ENCODE data around the gene RBM48.

Gene RBM48

GRCh38 chr7:92487804-92488203 lies 40.8 kb upstream of the RBM48 start:
- ATAC-seq (ENCODE audit: low read depth) (no peak), DNase-seq (ENCODE audit: low spot score) (no peak)
- Histone ChIP-seq H3K9me3 (ENCODE audit: severe bottlenecking) (no peaks in the 10 kb centered on the region), H3K27me3 (ENCODE audit: insufficient read depth, poor library complexity, severe bottlenecking) (no peaks in the 10 kb centered on the region), H3K4me1 (ENCODE audit: insufficient read depth, poor library complexity, severe bottlenecking) (no peaks in the 10 kb centered on the region), H3K36me3 (ENCODE audit: low read depth) (peaks cover 62% of the 10 kb centered on the region), H3K27ac (ENCODE audit: poor library complexity, severe bottlenecking) (no peak overlapping the region), H3K4me3 (ENCODE audit: severe bottlenecking) (no peak overlapping the region)
- no peak for TF ChIP-seq CTCF (IDR thresholded peaks at IDR 0.05; ENCODE audit: poor library complexity, severe bottlenecking)

- no peak overlapping the region for H3K4me3 ChIP-seq (ENCODE audit: severe bottlenecking)
- no peaks in the 10 kb centered on the region for H3K27me3 ChIP-seq (ENCODE audit: insufficient read depth, poor library complexity, severe bottlenecking)
- no peaks in the 10 kb centered on the region for H3K9me3 ChIP-seq (ENCODE audit: severe bottlenecking)
- DNase-seq (ENCODE audit: low spot score) (no peak), ATAC-seq (ENCODE audit: low read depth) (no peak)
- H3K36me3 ChIP-seq (ENCODE audit: low read depth) = peaks cover 81% of the 10 kb centered on the region
- no peak for TF ChIP-seq CTCF (IDR thresholded peaks at IDR 0.05; ENCODE audit: poor library complexity, severe bottlenecking)
- H3K4me1 ChIP-seq (ENCODE audit: insufficient read depth, poor library complexity, severe bottlenecking) = no peaks in the 10 kb centered on the region
- no peak overlapping the region for H3K27ac ChIP-seq (ENCODE audit: poor library complexity, severe bottlenecking)
These were observed 39.0 kb upstream of the RBM48 start for GRCh38 chr7:92489634-92490033.

- H3K36me3 ChIP-seq (ENCODE audit: low read depth) = peaks cover 83% of the 10 kb centered on the region
- no peaks in the 10 kb centered on the region for H3K4me1 ChIP-seq (ENCODE audit: insufficient read depth, poor library complexity, severe bottlenecking)
- ATAC-seq (ENCODE audit: low read depth) (no peak), DNase-seq (ENCODE audit: low spot score) (no peak)
- H3K4me3 ChIP-seq (ENCODE audit: severe bottlenecking) = no peak overlapping the region
- no peak overlapping the region for H3K27ac ChIP-seq (ENCODE audit: poor library complexity, severe bottlenecking)
- no peak for TF ChIP-seq CTCF (IDR thresholded peaks at IDR 0.05; ENCODE audit: poor library complexity, severe bottlenecking)
- no peaks in the 10 kb centered on the region for H3K27me3 ChIP-seq (ENCODE audit: insufficient read depth, poor library complexity, severe bottlenecking)
- H3K9me3 ChIP-seq (ENCODE audit: severe bottlenecking) = peaks cover 3% of the 10 kb centered on the region
These were observed 31.7 kb upstream of the RBM48 start for GRCh38 chr7:92496876-92497275.

GRCh38 chr7:92498557-92498956 lies 30.0 kb upstream of the RBM48 start:
- Histone ChIP-seq H3K4me1 (ENCODE audit: insufficient read depth, poor library complexity, severe bottlenecking) (no peaks in the 10 kb centered on the region), H3K27ac (ENCODE audit: poor library complexity, severe bottlenecking) (no peak overlapping the region), H3K27me3 (ENCODE audit: insufficient read depth, poor library complexity, severe bottlenecking) (no peaks in the 10 kb centered on the region), H3K36me3 (ENCODE audit: low read depth) (peaks cover 83% of the 10 kb centered on the region), H3K4me3 (ENCODE audit: severe bottlenecking) (no peak overlapping the region), H3K9me3 (ENCODE audit: severe bottlenecking) (peaks cover 3% of the 10 kb centered on the region)
- ATAC-seq (ENCODE audit: low read depth) (no peak), DNase-seq (ENCODE audit: low spot score) (no peak)
- no peak for TF ChIP-seq CTCF (IDR thresholded peaks at IDR 0.05; ENCODE audit: poor library complexity, severe bottlenecking)

GRCh38 chr7:92503767-92504166 lies 24.8 kb upstream of the RBM48 start:
- Histone ChIP-seq H3K4me1 (ENCODE audit: insufficient read depth, poor library complexity, severe bottlenecking) (no peaks in the 10 kb centered on the region), H3K4me3 (ENCODE audit: severe bottlenecking) (no peak overlapping the region), H3K27me3 (ENCODE audit: insufficient read depth, poor library complexity, severe bottlenecking) (no peaks in the 10 kb centered on the region), H3K27ac (ENCODE audit: poor library complexity, severe bottlenecking) (no peak overlapping the region), H3K9me3 (ENCODE audit: severe bottlenecking) (peaks cover 3% of the 10 kb centered on the region), H3K36me3 (ENCODE audit: low read depth) (peaks cover 60% of the 10 kb centered on the region)
- no peak for DNase-seq (ENCODE audit: low spot score)
- no peak for ATAC-seq (ENCODE audit: low read depth)
- no peak for TF ChIP-seq CTCF (IDR thresholded peaks at IDR 0.05; ENCODE audit: poor library complexity, severe bottlenecking)

Measured in RWPE2 (cell line).